ENCODE data around the gene FER. TPM values are rescaled to one million over a fixed set of nuclear protein-coding genes. Genes with fewer than 3 reads are reported as not detected.

FER gene
- total and polyA plus RNA-seq, 8 donors = 1.7 to 218 (median 24.0) TPM

DNA sequence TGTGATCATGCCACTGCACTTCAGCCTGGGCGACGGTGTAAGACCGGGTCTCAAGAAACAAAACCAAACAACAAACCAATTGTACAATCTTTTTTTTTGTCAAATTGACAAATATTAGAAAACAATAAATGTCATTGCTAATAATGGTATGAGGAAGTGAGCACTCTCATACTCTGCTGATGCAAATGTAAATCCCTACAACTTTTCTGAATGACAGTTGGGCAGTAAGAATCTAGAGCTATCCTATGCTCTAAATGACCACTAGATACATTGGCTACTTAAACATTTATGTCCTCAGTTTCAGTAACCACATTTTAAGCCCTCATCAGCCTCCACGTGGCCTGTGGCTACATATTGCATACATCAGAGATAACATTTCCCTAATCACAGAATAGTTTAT is 256.2 kb downstream of the FER start:
- Histone ChIP-seq H3K4me3 (no peak overlapping the region), H3K36me3 (no peaks in the 10 kb centered on the region), H3K27me3 (no peaks in the 10 kb centered on the region), H3K4me1 (no peaks in the 10 kb centered on the region), H3K27ac (no peak overlapping the region), H3K9me3 (no peaks in the 10 kb centered on the region)
- WGBS, 5 donors = 53 to 86% (median 86%) methylated on average over 4 of the region's 4 CpGs
- TF ChIP-seq, protein P1, sequence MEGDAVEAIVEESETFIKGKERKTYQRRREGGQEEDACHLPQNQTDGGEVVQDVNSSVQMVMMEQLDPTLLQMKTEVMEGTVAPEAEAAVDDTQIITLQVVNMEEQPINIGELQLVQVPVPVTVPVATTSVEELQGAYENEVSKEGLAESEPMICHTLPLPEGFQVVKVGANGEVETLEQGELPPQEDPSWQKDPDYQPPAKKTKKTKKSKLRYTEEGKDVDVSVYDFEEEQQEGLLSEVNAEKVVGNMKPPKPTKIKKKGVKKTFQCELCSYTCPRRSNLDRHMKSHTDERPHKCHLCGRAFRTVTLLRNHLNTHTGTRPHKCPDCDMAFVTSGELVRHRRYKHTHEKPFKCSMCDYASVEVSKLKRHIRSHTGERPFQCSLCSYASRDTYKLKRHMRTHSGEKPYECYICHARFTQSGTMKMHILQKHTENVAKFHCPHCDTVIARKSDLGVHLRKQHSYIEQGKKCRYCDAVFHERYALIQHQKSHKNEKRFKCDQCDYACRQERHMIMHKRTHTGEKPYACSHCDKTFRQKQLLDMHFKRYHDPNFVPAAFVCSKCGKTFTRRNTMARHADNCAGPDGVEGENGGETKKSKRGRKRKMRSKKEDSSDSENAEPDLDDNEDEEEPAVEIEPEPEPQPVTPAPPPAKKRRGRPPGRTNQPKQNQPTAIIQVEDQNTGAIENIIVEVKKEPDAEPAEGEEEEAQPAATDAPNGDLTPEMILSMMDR (IDR thresholded peaks at IDR 0.05) = no peak
- TF ChIP-seq POLR2AphosphoS5 (IDR thresholded peaks at IDR 0.05) = no peak
- DNase-seq = no peak
- intact Hi-C loops (cut with DNase I; ENCODE audit: low total_unique reads) = no loop called here

DNA sequence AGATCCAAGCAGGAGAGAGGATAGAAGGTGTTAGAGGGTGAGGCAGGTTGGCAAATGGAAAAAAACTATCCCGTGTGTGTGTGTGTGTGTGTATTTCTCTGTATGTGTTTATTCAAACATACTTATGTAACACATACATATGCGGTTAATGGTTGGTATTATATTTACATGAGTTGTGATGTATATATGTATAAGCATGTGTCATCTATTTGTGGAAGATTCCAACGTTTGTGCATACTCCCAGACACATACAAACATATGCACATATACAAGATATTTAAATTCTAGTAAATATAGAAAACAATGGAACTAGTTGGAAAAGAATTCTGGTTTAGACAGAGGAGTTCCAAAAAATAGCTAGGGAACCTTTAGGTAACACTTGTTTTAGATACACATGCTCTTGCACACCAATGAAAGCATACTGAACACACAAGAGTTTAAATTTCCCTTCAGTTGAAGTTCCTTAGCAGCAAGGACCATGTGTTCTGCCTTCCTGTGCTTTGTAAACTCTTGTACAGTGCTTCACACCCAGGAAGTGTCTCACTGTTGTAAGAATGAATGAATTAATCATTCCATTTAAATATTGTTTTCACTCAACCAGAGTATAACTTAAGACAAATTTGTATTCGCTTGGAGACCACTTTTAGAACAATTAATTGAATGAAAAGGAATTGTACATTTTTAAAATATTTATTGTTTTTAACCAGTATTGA is 257.8 kb downstream of the FER start:
- WGBS, 5 donors = 81 to 87% (median 86%) methylated on average over 4 of the region's 4 CpGs

DNA sequence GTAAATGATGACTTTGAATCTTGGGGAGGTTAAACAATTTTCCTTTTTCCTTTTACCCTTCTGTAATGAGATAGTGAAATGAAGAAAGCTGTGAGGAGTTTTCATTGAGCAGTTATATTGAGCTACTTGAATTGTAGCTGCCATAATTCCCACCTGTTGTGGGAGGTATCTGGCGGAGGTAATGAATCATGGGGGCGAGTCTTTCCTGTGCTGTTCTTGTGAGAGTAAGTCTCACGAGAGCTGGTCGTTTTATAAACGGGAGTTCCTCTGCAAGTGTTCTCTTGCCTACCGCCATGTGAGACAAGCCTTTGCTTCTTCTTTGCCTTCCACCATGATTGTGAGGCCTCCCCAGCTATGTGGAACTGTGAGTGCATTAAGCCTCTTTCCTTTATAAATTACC is 258.4 kb downstream of the FER start:
- 87 to 96% (median 91%) methylated on average over 6 of the region's 6 CpGs for WGBS, 5 donors
- TF ChIP-seq, protein P1 (IDR thresholded peaks at IDR 0.05) = no peak
- TF ChIP-seq POLR2A (IDR thresholded peaks at IDR 0.05) (no peak), EP300 (IDR thresholded peaks at IDR 0.05) (no peak), POLR2AphosphoS5 (IDR thresholded peaks at IDR 0.05) (no peak)
- Histone ChIP-seq H3K36me3 (peaks cover 0 to 5% (median 0%) of the 10 kb centered on the region in 4 donors), H3K9me3 (no peaks in the 10 kb centered on the region), H3K4me1 (no peaks in the 10 kb centered on the region), H3K27me3 (no peaks in the 10 kb centered on the region), H3K4me3 (no peak overlapping the region), H3K27ac (no peak overlapping the region)
- DNase-seq = no peak
- intact Hi-C loops (cut with DNase I; ENCODE audit: low total_unique reads) = no loop called here

More for the DNA sequence above, 257.8 kb downstream of the FER start:
- Histone ChIP-seq H3K4me3 (no peak overlapping the region), H3K4me1 (no peaks in the 10 kb centered on the region), H3K27me3 (no peaks in the 10 kb centered on the region), H3K9me3 (no peaks in the 10 kb centered on the region), H3K27ac (no peak overlapping the region), H3K36me3 (peaks cover 0 to 5% (median 0%) of the 10 kb centered on the region in 4 donors)
- intact Hi-C loops (cut with DNase I; ENCODE audit: low total_unique reads) = no loop called here
- DNase-seq = no peak
- no peak for TF ChIP-seq POLR2A (IDR thresholded peaks at IDR 0.05)
- TF ChIP-seq, protein P1 (IDR thresholded peaks at IDR 0.05) = no peak

DNA sequence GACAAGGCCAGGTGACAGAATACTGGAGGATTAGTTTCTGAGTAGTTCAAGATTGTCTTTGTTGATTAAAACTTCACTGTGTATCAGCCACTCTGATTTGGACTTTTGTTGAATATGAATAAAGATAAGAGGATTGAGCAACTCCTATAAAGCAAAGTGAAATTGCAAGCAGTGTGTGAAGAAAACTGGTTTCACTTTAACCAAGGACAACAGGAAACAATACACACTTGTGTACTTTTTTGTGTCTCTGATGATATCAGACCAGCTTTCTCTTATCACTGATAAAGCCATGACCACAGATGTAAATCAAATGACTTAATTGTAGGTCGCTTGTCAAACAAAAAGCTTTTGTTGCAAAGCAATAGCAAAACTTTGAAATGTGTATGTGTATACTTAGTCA is 268.6 kb downstream of the FER start:
- Histone ChIP-seq H3K27me3 (no peaks in the 10 kb centered on the region), H3K4me3 (no peak overlapping the region), H3K27ac (no peak overlapping the region), H3K4me1 (peaks cover 0 to 16% (median 9%) of the 10 kb centered on the region in 4 donors), H3K9me3 (no peaks in the 10 kb centered on the region), H3K36me3 (no peaks in the 10 kb centered on the region)
- DNase-seq = peak in 1 of 2 donors; percentile 25
- intact Hi-C loops (cut with DNase I; ENCODE audit: low total_unique reads) = no loop called here
- 27 to 55% (median 38%) methylated on average over 1 of the region's 1 CpG for WGBS, 5 donors
- TF ChIP-seq POLR2A (IDR thresholded peaks at IDR 0.05) (no peak), POLR2AphosphoS5 (IDR thresholded peaks at IDR 0.05) (no peak), EP300 (IDR thresholded peaks at IDR 0.05) (no peak)
- TF ChIP-seq, protein P1 (IDR thresholded peaks at IDR 0.05) = no peak
